AG20443 (cell line): ENCODE results near the gene PGBD5.

Experiments used
- DNase-seq: peaks from one replicate; pipeline ENCODE4 v3.0.0; 2012; ENCODE audit warnings: low spot score, mixed read lengths

Gene PGBD5

DNA sequence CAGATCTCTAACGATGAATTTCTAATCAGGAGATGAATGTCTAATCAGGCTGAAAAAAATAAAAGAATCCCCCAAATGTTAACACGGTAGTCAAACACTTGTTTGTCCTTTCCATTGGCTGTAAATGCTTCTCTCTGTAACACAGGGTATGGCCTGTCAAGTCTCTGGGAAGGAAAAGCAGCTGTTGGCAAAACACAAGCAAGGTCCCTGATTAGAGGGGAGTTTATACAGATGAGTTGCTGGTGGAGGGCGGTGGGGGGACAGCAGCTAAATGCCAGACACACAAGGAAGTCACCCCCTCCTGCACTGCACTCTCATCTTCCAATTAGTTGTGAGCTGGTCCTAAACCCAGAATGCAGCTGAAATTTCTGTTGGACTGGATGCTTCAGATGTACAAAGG, 51.0 kb downstream of the PGBD5 start:
- no peak for DNase-seq

DNA sequence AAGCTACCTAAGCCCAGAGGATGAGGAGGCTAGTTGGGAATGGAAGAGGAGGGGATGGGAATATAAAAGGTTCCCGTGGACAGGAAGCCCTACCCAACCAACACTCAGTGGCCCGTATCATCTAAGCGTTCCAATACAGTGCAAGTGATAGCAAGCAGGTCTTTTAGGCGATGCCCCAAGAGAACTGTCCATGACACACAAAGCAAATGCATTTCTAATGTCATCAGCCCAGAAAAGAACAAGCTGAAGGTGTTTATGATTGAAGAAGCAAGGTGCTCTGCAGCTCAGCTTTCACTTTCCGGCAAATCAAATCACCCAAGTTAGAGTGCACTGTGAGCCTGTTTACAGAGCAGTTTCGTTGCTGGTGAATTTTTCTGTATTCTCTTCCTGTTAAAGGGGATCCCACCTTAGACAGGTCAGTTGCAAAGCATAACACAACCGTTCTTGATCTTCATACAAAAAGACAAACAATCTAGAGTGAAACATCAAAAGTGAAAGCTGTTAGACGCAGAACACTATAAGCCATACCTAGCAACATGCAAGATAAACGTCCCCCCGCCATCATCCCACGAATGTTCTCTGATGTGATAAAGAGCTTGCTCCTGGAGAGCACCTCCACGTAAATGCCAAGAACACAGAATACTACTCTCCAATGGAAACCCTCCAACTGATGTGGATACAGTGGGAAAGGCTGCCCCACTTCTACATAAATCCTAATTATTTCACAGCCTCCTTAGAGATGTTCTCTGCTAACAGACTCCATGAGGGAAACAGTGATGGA, 54.0 kb downstream of the PGBD5 start:
- DNase-seq = no peak

DNA sequence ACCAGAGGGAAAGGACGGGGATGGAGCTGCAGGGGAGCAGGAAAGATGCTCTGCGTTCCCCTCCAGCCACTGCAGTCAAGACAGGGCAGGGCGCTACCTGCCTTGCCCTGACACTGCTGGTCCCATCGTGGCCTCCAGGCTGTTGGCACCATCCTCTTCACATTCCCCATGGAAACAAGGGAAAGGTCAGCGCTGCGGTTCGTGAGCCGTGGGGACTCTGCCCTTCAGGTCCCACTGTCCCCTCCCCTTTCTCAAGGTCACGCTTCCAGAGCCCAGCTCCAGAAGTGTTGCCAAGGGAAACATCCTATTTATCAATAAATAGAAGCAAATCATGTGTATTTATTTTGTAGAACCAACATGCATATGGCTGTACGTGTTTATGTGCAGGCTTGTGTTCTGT, 56.0 kb downstream of the PGBD5 start:
- DNase-seq = no peak

DNA sequence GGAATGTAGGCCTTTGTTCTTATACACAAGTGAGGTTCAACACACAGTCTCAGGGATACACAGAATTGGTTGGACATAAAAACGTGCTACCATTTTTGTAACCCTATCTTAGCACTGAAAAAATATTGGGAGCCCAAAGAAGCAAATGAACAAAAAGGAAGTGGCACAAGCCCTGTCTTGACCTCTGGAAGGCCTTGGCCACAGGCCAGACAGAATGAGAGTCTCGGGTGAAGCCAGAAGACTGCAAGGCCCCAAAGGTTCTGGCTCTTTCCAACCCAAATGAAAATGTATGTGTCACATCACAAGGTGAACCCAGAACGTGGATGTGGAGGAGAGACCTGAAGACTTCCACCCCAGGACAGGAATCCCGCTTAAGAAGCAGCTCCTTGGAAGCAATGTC, 57.3 kb downstream of the PGBD5 start:
- no peak for DNase-seq

DNA sequence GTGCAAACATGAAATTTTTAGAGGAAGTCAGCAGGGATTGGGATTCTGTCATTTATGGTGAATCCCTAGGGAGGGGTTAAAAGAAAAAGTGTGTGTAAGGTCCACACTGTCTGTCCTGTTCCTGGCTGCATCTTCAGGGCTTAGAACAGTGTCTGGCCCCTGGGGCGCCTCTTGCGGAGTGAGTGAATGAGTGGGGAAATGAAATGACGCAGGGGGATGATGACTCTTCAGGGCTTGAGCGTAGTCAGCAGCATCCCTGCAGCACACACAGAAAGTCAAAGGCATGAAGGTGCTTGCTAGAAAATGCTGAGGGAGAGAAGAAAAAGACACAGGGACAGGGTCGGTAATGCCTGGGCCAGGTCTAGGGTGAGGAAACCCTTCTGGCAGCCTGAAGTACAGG, 57.8 kb downstream of the PGBD5 start:
- DNase-seq = peak; percentile 30

DNA sequence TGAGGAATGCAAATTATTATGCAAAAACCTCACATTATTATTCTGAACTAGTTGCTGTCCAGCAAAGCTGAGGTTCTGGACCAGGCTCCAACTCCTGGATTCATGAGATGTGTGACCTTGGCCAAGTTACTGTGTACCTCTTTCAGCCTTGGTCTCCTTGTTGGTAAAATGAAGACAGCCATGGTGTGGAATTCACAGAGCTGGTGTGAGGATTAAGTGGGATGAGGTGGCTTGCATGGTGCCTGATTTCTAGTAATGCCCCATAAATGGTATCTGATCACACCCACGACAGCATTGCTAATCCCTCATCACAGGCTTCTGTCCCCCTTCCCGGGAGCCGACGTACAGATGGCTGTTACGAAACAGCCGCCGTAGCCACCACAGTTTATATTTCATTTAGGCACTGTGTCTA, 59.6 kb downstream of the PGBD5 start:
- no peak for DNase-seq

DNA sequence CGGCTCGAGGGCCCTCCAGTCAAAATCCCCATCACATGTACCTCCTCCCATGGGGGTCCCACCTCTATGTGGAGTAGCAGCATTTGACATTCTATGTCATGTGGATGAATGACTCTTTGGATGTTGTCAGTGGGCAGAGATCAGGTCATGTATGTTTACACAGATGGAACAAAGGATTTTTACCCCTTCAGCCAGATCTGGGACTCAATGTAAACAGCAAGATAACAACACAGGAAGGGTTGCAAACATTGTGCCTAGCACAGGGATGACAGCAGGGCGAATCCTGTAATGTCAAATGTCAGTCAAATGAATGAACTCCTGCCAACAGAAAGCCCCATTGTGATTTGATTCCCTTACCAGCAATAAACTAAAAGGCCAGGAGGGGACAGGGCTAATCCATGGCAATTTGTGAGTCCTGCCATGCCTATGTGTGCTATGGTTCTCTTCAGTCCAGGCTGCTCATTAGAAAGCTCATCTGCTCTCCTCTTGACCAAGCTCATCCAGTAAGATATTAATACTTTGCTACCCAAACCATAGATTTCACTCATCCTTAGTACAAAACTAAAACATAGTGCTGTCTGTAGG, 60.3 kb downstream of the PGBD5 start:
- DNase-seq = no peak

- no peak for DNase-seq
These were observed 63.2 kb downstream of the PGBD5 start for GRCh38 chr1:230362949-230363348.

DNA sequence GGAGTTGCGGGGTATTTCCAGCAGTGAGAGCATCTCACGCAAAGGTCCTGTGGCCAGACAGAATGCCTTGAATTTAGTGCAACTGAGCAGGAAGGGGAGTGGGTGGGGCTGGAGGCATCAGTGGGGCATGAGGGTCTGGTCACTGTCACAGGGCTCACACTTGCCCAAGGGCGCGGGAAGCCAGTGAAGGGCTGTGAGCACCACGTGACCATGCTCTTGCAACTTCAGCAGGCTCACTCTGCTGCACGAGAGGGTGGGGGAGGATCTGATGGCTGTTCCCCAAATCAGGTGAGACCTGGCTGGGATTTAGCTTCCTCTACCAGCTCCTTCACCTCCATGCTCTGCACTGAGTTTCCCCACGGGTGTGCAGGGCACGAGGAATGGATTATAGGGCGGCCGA, 64.2 kb downstream of the PGBD5 start:
- no peak for DNase-seq

DNA sequence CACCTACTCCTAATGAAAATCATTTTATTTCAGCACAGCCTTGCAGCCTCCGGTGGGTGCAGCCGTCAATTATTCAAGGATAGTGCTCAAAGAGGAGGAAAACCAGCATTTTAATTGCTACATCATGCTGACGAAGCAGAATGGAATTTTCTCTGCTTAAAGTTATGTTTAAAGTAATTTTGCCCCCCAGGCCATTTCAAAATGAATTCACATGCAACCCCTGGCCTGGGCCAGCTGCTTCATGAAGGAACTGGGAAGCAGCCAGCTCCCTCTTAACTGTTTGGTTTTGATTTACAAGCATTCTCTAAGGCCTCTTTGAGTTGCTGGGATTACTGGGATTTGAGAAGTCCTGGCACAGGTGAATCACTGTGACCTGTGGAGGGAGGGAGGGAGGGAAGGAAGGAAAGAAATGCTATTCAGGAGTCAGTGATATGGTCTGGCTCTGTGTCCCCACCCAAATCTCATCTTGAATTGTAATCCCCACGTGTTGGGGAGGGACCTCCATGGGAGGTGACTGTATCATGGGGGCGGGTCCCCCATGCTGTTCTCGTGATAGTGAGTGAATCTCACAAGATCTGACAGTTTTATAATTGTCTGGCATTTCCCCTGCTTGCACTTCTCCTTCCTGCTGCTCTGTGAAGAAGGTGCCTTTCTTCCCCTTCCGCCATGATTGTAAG, 66.0 kb downstream of the PGBD5 start:
- no peak for DNase-seq

DNA sequence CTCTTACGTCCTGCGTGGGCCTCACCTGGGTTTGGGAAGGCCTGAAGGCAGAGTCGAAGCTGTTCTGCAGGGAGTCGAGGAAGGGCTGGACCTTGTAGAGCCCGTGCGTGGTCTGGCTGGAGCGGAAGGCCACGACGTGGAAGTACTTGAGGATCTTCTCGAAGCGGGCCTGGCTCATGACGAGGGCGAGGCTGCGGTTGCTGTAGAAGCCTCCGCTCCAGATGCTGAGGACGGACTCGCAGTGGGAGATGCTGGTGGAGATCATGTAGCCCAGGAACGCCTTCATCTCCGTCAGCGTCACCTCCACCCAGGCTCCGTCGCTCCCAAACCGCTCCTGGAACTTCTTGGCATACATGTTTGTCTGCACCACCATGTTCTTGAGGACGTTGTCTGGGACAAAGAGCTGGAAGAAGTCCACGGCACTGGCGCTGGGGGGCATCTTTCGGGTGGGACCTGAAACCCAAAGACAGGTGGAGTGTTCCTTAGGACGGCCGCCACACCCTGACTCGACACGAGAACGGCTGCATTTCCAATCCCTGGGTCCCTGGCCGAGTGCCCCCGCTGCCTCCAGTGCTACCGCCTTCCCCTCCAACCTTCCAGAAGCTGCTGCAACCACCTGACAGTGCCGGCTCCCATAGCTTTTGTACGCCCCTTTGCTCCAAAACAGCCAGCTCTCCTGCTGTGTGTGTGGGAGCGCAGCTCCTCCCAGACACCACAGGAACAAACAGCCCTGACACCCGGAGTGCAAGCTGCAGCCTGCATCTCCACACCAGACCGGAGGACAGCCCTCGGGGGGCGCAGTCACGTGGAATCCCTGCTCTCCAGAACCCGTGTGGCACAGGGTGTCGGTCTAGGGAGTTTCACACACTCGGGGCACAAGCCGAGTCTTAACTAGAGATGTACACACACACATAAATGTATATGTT, 69.0 kb downstream of the PGBD5 start:
- DNase-seq = no peak

DNA sequence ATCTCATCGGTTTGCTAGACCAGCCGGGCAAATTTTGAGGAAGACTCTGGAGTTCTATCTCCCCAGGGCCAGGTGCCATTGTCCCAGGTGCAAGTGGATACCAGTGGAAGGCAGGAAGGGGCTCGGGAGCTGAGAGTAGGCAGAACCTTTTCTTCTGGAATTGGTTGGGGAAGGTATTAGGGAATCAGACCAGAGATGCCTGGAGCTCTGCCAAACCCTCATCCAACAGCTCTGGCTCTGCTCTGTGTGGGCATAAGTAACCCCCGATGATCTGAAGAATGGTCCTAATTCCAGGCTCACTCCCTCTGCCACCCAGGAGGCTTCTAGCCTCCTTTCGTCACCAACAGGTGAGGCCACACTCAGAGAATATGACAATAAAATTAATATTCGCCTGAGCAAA, 69.9 kb downstream of the PGBD5 start:
- no peak for DNase-seq

DNA sequence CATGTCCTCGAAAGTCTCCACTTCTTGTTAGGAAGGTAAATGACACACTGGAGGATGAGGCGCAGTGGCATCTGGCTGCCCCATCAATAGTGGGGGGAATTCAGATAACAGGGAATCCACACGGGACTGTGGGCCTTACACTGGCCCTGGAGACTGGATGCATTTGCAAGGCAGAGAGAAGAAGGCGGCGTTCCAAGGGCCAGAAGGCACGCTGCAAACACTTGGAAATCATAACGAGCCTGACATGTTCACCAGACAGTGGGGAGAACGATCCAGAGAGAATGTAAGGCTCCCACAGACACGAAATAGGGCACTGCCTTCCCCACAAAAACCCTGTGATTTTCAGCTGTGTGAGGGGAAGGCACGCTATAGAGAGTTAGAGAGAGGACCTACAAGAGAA, 70.5 kb downstream of the PGBD5 start:
- no peak for DNase-seq

DNA sequence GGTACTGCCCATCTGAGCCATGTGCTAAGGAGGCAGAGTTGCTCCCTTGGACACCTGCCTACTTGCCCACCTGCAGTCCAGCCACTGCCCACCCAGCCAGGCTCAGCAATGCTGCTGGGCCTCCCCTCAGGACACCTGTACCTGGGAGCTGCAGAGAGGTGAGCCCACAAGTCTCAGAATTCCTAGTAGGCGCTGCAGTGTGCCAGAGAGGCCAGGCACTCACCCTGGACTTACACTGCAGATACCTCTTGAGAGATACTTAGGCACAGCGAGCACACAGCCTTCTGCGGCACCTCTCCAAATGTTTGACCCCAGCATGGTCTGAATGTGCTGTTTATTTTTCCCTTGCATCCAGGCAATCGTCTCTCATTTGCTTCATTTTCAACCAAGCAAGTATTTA, 71.0 kb downstream of the PGBD5 start:
- DNase-seq = no peak

DNA sequence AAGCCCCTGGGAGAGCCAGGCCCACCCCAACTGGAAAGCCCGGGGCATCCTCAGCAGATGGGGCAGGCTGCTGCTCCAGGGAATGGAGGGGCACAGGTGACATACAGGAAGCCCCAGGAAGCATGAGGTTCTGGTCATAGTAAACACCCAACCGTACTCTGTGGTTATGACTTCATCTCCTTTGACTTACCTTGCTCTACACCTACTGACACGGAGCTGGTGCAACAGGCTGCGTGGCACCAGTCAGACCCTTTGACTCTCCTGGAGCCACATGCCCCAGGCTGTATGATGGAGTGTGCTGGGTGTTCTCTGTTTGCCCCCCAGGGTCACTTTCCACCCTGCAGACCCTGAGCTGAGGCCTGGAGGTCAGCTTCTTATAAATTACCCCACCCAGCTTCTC, 72.1 kb downstream of the PGBD5 start:
- no peak for DNase-seq

DNA sequence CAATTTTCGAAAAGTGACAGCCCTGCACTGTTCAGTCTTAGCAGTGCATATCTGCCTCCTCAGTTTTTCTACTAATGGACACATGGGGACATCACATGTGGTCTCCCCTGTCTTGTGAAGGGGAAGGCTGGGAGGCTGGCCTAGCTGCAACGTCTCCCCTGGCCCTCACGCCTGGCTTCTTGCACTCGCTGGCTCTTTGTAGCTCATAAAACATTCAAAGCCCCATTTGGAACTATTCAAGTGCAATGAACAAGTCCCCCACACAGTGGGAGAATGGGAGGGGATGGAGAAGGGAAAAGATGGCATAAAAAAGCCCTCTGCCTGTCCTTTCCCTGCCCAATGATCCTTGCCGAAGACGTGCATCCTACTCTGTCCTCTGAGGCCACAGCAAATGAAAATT, 73.6 kb downstream of the PGBD5 start:
- DNase-seq = no peak

DNA sequence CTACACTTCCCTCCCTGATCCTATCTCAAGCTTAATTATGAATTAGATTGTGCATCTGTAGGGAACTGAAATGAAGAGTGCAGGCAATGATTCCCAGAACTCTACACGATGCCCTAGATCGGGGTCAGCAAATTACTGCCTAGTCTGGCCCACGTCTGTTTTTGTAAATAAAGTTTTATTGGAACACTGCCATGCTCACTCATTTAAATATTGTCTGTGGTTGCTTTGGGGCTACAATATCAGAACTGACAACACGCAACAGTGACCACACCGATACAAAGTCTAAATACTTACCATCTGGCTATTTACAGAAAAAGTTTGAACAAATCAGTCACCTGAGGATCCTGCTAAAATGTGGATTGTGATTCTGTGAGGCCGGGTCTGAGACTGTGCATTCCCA, 74.1 kb downstream of the PGBD5 start:
- no peak for DNase-seq

DNA sequence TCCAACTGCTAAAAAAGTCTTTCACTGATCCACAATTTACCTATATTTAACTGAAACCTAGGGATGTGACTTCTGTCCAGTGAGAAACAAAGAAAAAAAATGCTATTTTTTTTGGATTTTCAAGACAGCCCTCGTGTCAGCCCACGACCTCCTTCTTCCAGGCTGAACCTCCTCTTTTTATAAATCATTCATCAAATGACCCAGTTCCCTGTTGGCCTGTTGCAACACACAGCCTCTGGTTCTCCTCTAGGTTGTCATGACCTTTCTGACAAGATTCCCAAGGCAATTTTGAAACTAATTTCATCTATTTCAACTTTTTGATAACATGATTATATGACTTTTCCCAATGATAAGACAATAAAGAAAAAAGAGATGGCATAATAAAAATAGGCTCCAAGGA, 74.6 kb downstream of the PGBD5 start:
- no peak for DNase-seq

DNA sequence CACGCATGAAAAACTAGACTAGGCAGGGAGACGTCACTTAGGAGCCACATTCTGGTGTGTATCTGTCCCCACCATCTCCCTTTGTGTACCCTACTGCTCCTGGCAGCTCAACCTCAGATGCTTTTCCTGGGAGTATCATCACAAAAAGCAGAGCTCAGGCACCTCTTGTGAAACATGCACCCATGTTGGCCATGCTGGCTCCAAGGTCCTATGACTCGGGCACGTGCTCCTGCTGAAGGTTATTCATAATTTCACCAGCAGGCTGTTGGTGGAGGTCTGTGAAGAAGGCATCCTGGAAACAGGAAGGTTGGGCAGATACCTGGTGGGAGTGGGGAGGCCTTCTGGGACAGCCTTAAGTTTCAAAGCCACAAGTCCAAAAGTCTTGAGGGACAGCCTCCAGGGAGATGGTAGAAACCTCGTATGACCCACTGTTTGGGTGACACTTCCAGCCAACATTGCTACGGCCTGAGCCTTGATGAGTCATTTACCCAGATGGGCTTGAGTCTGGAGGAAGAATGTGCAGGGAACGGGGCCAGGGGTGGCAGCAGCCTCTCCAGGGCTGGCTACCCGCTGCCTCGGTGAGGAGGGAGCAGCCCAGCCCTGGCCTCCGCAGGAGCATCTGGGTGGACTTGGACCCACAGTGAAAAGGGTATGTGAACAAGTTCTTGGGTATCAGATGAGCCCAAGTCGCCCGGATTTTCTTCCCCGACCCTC, 75.8 kb downstream of the PGBD5 start:
- DNase-seq = peak; percentile 60

DNA sequence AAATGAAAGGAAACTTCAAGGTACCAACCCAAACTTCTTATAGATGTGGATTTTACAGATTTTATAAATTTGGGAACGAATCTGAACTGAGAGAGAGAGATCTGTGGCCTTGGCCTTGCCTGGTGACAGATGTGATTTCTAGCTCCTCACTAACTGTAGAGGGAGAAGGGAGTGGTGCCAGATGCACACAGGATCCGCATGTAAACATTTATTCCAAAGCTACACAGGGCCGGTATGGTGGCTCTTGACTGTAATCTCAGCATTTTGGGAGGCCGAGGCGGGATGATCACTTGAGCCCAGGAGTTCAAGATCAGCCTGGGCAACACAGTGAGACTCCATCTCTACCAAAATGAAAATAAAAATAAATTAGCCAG, 77.1 kb downstream of the PGBD5 start:
- no peak for DNase-seq

DNA sequence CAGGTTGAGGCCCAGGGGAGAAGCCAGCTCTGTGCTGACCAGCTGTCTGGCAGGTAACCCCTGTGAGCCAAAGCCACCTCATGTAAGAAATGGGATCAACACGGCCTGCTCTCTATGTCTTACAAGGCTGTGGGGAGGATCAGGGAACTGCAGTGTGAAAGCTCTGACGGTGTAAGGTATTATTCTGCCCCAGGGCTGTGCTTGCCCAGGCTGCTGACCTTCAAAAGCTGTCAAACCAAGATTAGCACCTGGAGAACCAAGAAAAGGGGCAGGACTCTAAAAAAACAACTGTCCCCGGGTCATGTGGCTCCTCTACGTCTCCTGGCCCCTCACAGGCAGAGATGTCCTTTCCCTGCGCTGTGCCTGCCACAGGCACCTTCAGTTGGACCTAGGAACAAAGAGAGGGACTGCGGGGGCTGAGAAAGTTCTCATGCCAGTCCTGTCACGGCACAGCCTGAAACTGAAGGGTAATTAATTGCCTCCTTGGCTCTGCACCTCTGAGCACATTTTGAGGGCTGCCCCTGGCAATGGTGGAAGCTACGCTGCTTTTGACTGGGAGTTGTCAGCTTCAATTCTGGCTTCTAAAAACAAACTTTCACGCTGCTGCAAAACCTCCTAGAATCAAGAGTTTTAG, 77.6 kb downstream of the PGBD5 start:
- no peak for DNase-seq
